HG02588 (cell line): ENCODE results near the gene ANKRD60.

ENCODE experiments used
- ATAC-seq: cut with Tn5 transposase; IDR thresholded peaks from one replicate; pipeline ENCODE4 v1.9.1; 2021; ENCODE audit warnings: mild to moderate bottlenecking, moderate library complexity; ENCODE audit not compliant: unreplicated experiment

The ANKRD60 gene

DNA sequence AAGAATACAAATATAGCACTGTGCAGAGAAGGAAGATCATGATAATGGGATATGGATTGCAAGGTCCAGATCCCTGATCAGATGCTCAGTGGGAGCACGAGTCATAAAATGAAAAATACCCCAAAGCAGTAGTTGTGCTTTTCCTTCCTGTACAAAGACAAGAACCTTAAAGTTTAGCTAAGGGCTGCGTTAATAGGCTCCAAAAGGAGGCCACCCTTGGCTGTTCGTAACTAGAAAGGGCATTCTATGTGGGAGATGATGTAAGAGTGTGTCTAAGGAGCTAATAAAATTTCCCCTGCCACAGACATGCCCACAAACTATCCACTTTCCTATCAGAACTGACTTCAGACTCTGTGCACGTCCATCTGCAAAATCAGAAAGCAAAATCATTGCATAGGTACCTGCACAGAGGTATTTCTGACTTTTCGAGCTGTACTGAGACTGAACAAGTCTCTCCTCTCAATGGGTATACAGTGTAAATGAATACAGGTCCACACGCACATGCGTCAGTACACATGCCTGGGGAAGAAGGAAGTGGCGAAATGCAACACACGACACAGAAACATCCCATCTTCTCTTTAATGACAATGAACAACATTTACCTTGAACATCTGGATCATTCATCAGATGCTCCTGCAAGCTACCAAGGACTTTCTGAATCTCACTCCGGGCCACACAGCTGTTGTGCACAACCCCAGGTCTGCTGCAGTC, 16.9 kb upstream of the ANKRD60 start:
- no peak for ATAC-seq

DNA sequence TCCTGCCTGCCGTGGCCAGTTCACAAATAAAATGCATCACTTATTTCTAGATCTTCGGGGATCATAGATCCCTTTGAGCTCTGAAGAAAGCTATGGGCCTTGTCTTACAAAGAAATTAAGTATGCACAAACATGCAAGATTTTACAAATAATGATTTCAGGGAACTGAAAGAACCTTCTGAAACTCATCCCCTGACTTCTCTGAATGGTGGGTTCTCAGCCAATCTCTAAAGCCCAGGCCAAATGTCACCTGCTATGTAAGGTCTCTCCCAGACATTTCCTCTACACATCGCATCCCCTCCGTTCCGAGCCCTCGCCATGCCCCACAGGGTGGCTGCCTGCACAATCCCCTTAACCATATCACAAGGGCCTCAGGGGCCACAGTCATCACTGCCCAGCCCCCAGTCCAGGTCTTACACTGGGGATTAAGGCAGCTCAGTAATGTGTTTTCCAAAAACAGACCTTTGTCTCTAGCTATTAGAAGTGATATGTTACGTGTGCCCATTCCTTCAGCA, 16.1 kb upstream of the ANKRD60 start:
- ATAC-seq, result no peak

DNA sequence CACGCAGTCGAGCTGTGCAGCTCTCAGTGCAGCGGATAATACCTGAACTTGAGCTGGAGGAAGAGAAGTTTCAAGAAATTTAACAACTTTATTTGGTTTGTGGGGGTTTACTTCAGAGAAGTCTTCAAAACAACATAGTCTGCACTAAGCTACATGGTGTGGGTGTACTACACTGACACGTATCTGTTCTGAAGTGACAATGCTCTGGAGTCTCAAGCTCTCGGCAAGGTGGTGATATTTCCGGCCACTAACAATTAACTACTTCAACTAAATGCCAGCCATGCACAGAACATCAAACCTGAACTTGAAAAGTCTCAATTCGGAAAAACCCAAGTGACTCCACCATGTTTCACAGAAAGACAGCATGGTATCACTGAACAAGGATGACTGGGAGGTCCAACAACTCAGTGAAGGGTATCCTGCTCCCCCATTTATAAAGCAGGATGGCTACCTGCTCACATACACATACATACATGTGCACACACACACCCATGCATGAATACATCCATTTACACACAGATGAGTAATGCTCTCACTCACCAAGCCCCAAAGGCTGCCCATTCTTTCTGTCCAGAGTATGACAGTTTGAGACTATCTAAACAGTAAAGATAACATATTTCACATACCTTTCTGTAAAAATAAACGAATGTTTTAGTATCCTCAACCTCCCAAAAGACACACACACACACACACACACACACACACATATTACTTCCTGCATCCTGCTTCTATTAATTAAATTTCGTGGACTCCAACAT, 15.4 kb upstream of the ANKRD60 start:
- no peak for ATAC-seq

GRCh38 chr20:58242824-58243223, 14.4 kb upstream of the ANKRD60 start:
- no peak for ATAC-seq

DNA sequence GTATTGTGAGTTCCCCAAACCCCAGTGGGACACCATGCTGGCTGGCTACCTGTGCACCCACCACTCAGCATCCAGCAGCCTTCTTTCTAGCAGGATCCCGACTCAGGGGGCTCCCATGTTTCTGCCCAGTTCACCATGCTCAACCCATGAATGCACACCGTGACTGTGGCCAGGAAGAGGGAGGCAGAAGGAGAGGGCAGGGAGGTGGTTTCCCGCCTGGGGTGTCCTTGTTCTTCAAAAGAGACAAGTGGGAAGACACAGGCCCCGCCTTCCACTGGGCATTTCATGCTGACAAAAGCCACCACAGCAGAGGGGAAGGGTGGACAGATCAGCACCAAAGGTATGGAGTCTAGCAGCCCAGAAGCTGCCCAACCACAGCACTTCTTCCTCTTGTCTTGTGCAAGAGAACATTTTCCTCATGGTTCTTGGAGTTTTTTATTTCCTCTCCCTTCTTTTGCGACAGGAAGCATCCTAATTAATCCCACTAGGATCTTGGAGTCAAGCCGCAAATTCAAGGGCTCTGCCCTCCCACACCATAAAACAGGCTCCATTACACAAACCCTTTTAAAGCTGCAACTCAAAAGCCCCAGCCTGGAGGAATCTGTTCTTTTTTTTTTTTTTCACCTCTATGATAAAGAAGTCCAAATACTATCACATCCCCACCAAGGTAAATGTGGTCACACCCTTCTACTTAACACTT, 13.5 kb upstream of the ANKRD60 start:
- ATAC-seq, result no peak

DNA sequence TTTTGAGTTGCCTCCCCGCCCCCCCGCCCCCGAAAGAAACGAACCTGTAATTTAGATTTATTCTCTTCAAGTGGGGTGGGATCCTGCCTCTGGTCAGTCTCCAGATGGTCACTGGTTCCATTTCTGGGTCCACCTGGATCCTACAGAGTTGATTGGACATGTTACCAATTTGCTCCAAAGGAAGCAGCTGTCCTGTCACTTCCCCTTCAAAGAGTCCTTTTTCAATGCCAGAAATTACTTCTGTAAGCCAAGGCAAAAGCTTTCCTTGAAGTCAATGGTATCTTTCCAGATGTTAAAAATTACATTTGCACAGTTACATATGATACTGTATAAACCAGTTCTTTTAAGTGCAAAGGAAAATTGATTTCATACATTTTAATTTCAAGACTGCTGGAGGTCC, 12.0 kb upstream of the ANKRD60 start:
- ATAC-seq, result no peak

DNA sequence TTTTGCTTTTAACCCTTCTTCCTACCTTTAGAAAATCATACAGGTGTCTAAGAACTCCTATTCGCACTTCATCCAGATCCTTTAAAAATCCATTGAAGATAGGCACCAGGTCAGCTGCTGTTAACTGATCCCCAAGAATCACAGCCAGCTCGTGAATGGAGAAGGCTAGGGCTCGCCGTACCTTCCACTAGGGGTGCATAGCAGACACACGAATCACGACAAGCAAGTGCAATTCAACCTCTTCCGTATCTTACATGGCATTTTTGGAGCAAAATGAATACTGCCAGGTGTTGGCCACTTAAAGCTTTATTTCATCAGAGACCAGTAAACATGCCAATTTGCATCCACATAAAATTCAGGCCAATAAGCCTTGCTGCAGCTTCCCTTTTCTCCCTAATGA, 10.8 kb upstream of the ANKRD60 start:
- no peak for ATAC-seq

GRCh38 chr20:58238490-58238889, 10.0 kb upstream of the ANKRD60 start:
- no peak for ATAC-seq

DNA sequence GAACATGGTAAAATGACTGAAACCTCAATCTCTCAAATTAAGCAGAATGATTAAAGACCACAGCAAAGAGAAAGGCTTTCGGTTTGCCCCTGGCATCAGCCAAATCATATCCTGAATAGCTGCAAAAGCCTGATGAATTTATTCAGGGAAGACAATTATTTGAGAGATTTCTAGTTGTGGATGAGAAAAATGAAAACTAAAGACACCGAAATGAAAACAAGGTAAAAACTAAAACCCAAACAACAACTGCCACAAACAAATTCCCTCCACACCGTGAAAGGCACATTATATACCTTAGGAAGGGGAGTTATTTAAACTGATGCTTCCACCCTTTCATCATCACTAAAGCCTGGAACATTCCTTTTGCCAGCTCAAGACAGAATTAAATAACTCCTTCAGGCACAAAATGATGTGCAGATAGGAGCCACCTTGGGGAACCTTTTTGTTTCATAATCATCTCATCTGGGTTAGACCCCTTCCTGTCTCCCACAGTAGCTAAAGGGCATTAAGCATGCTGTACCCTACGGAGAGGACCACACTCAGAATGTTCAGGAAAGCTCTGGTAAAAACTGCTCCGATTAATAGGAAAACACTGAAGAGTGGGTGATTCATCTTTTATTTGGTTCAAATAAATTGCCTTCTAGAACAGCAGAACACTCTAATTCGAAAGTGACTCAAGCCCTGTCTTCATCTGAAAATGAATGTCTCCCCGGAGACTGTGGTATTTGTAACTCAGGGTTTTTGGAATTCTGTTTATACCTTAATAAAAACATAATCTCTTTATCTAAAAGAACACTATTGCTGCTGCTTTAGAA, 9.1 kb upstream of the ANKRD60 start:
- no peak for ATAC-seq

DNA sequence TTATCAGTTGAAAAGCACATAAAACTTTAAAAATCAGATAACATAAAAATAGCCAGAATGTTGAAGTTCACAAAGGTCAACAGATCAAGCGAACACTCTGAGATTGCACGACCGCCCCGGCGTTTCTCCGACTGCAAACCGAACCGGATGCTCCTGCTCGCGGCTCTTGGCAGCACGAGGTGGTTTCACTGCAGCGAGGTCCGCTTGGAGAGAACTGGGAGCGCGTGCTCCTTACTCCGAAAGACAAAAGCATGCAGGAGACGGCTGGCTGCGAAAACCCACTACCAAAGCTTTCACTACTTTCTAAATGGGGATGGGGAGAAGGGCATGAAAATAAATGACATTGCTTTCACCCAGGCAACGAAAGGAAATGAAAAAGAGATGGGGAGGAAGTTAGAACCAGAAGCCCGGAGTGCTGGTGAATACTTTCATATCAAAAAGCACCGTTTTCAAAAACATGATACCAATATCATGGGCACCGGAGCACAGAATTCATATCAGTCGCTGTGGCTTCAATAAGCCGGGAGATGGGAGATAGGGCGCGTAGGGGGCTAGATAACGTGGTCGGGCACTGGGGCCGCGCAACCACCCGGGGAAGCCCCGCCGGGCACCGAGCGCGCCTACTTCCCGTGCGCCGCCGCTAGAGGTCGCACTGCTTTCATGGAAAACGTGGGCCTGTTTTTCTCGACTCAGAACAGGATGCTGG, 8.3 kb upstream of the ANKRD60 start:
- peak; percentile 63 for ATAC-seq

- ATAC-seq, result no peak
Measured at GRCh38 chr20:58235010-58235409, 6.6 kb upstream of the ANKRD60 start.

GRCh38 chr20:58233881-58234528, 5.6 kb upstream of the ANKRD60 start:
- ATAC-seq, result no peak

- ATAC-seq, result no peak
Measured at GRCh38 chr20:58233393-58233792, 4.9 kb upstream of the ANKRD60 start.

DNA sequence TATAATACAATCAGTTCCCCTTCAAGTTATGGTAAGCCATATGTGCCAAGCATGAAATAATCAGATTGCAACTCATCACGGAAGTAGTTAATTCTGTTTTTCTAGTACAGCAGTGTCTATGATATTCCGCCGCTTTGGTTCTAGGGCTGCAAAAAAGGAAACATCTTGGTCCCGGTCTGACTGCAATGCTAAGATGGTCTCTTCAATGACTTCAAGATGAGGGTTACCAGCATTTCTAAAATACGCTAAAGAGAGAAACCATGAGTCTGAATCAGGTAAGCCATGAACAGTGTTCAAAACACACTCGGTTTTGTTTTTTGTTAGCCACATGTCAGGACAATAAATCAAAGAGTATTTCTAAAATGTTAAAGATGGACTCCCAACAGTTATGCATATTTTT, 3.2 kb upstream of the ANKRD60 start:
- ATAC-seq, result no peak

DNA sequence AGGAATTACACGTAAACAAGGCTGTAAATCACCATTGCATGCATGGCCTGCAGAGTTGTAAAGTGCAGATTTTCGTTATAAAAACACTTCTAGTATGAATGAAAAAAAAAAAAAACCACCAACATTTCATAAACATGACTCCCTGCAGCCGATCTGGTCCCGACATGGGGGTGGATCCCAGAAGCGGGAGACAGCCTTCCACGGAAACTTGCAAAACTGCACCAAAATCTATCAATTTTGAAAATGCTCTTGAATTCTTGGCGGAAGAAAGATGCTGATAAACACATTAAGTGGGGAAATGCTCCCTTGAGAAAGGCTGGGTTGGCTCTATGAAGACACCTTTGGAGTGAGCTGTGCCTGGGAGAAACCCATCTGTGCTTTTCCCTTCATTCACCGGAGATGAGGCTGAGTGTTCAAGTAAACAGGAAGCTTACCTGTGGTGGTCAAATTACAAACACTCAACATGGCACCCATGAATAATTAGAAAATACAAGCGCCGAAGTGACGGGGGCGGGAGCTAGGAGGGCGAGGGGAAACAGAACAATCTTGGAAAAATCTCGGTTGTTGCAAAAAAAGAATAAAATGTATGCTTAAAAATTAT, 845 bp upstream of the ANKRD60 start:
- no peak for ATAC-seq

GRCh38 chr20:58228103-58228483, 360 bp downstream of the ANKRD60 start:
- no peak for ATAC-seq

DNA sequence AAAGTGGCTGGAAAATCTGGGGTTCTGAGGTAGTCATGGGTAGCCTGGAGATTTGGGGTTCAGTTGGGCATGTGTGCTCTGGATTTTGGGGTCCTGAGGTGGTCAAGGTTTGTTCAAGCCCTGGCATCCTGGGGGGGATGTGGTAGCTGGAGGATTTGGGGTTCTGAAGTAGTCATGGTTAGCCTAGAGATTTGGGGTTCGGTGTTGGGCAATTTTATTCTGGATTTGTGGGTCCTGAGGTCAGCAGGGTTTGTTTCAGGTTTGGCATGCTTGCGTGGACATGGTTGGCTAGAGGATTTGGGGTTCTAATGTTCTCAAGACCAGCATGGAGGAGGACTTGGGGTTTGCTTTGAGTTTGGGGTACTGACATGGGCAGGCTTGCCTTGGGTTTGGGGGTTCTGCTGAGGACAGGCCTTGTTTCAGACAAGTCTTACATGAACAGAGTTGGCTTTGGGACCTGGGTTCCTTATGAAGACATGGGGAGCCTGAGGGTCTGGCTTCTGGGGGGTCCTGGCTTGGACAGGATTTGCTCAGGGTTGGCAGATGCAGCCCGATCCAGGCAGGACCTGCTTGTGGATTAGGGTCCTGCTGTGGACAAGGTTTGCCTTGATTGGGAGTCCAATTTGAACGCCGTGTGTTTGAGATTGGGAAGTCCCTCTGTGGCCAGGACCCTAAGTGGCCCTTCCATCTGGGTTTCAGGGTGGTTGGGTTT, 906 bp downstream of the ANKRD60 start:
- no peak for ATAC-seq

- no peak for ATAC-seq
Measured at GRCh38 chr20:58225452-58226200, 2.8 kb downstream of the ANKRD60 start.
